Measurements from ENCODE around the gene IKBKG.

- TF ChIP-seq EP300 (IDR thresholded peaks at IDR 0.05; ENCODE audit: borderline replicate concordance), result no peak
- TF ChIP-seq REST (IDR thresholded peaks at IDR 0.05; ENCODE audit: low read depth), result no peak
- TF ChIP-seq RAD21 (IDR thresholded peaks at IDR 0.05; ENCODE audit: low read depth), result 0 out of 2 replicates have a peak, but pooled peaks have one; percentile 1
Measured at GRCh38 chrX:154603438-154604430, 56.3 kb downstream of the IKBKG start.

Data from Ishikawa (cell line).